Measurements from ENCODE around the gene GDF2.

The GDF2 gene

GRCh38 chr10:47371629-47372485, 49.6 kb downstream of the GDF2 start:
- DNase-seq: no peak

GRCh38 chr10:47372726-47373125, 50.5 kb downstream of the GDF2 start:
- DNase-seq: no peak

GRCh38 chr10:47374611-47375536, 52.6 kb downstream of the GDF2 start:
- DNase-seq: no peak

- DNase-seq: no peak
Observed at GRCh38 chr10:47376522-47377220, 54.4 kb downstream of the GDF2 start.

Measured in NCI-H524 treated with DMSO at 0.1 percent for 48 hours (cell line).